Loucy (cell line): Measurements from ENCODE around the gene KLHL6.

Source experiments
- H2AFZ ChIP-seq: fragments of 200-600 bp; sonication (generic); 2 replicates; pipeline ENCODE4 v1.6.0; 2016; ENCODE audit warnings: antibody characterized with exemption, mild to moderate bottlenecking, low read length, moderate library complexity
- H3F3A ChIP-seq: fragments of 200-600 bp; 2 replicates; pipeline ENCODE4 v1.6.0; 2016; ENCODE audit warnings: antibody characterized with exemption, low read depth, mild to moderate bottlenecking
- H3K27me3 ChIP-seq: fragments of 200-600 bp; sonication (generic); 2 replicates; pipeline ENCODE4 v1.6.1; 2014; ENCODE audit warnings: low read length, mild to moderate bottlenecking; ENCODE audit not compliant: insufficient read depth, poor library complexity, severe bottlenecking
- H3K36me3 ChIP-seq: fragments of 200-600 bp; sonication (generic); 2 replicates; pipeline ENCODE4 v1.6.1; 2016; ENCODE audit warnings: low read length; ENCODE audit not compliant: insufficient read depth
- H3K4me1 ChIP-seq: fragments of 200-600 bp; sonication (generic); 2 replicates; pipeline ENCODE4 v1.5.1; 2014; ENCODE audit warnings: low read length, mild to moderate bottlenecking; ENCODE audit not compliant: insufficient read depth, poor library complexity, severe bottlenecking
- H3K4me2 ChIP-seq: fragments of 200-600 bp; sonication (generic); 2 replicates; pipeline ENCODE4 v1.6.0; 2014; ENCODE audit warnings: antibody characterized with exemption, low read length, low read depth, mild to moderate bottlenecking; ENCODE audit not compliant: poor library complexity, severe bottlenecking
- H3K4me3 ChIP-seq: fragments of 200-600 bp; sonication (generic); 2 replicates; pipeline ENCODE4 v1.5.1; 2014; ENCODE audit warnings: low read length, mild to moderate bottlenecking, mixed read lengths; ENCODE audit not compliant: poor library complexity, severe bottlenecking
- H3K79me2 ChIP-seq: fragments of 200-600 bp; sonication (generic); 2 replicates; pipeline ENCODE4 v1.6.1; 2014; ENCODE audit warnings: low read length; ENCODE audit not compliant: insufficient read depth
- H3K9ac ChIP-seq: fragments of 200-600 bp; sonication (generic); 2 replicates; pipeline ENCODE4 v1.6.0; 2014; ENCODE audit warnings: mild to moderate bottlenecking, low read depth, low read length, moderate library complexity; ENCODE audit not compliant: poor library complexity, severe bottlenecking
- H3K9me2 ChIP-seq: fragments of 200-600 bp; sonication (generic); replicated peaks from 2 replicates; pipeline ENCODE4 v1.6.1; 2016; ENCODE audit warnings: low read depth, low read length, mixed read lengths
- H3K9me3 ChIP-seq: fragments of 200-600 bp; sonication (generic); 2 replicates; pipeline ENCODE4 v1.6.1; 2014; ENCODE audit warnings: mild to moderate bottlenecking, antibody characterized with exemption, low read length, low read depth; ENCODE audit not compliant: insufficient read depth
- H4K20me1 ChIP-seq: fragments of 200-600 bp; sonication (generic); 2 replicates; pipeline ENCODE4 v1.6.0; 2014; ENCODE audit warnings: antibody characterized with exemption, low read length, mild to moderate bottlenecking; ENCODE audit not compliant: insufficient read depth, poor library complexity, severe bottlenecking
- EZH2phosphoT487 ChIP-seq: fragments of 200-600 bp; IDR thresholded peaks from 2 replicates; pipeline ENCODE4 v1.6.1; 2018; ENCODE audit warnings: antibody characterized with exemption, mild to moderate bottlenecking, moderate library complexity, borderline replicate concordance
- TF ChIP-seq, protein P1 (sequence below): fragments of 200-600 bp; sonication (generic); conservative IDR thresholded peaks from 2 replicates; pipeline ENCODE4 v1.5.1; 2014; ENCODE audit warnings: mild to moderate bottlenecking, antibody characterized with exemption, low read length

The KLHL6 gene

DNA sequence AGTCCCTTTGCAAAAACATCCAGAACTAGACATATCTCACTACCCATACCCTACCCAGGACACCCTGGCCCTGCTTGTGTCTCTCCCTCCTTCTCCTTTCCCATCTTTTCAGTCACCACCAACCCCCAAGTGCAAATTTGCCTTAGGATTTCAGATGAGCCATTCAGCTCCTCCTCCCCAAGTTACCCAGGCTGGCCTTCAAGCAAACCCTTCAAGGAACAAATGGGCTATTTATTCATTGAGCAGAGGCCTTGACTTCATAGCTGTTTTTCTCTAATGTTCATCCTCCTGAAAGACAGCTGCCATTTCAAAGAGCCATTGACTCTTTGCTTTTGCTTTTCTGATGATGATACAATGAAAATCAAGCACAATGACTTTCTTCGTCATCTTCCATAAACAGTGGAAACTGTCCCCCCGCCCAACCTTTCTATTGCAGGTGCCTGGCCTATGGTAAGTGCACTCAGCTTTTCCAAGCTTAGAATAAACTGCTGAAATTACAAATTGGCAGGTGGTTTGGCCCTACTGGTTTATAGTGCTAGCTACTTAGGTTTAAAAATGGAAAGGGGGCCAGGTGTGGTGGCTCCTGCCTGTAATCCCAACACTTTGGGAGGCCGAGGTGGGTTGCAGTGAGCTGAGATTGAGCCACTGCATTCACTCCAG lies 26.1 kb upstream of the KLHL6 start:
- TF ChIP-seq EZH2phosphoT487, result no peak
- TF ChIP-seq, protein P1, sequence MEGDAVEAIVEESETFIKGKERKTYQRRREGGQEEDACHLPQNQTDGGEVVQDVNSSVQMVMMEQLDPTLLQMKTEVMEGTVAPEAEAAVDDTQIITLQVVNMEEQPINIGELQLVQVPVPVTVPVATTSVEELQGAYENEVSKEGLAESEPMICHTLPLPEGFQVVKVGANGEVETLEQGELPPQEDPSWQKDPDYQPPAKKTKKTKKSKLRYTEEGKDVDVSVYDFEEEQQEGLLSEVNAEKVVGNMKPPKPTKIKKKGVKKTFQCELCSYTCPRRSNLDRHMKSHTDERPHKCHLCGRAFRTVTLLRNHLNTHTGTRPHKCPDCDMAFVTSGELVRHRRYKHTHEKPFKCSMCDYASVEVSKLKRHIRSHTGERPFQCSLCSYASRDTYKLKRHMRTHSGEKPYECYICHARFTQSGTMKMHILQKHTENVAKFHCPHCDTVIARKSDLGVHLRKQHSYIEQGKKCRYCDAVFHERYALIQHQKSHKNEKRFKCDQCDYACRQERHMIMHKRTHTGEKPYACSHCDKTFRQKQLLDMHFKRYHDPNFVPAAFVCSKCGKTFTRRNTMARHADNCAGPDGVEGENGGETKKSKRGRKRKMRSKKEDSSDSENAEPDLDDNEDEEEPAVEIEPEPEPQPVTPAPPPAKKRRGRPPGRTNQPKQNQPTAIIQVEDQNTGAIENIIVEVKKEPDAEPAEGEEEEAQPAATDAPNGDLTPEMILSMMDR, result no peak

DNA sequence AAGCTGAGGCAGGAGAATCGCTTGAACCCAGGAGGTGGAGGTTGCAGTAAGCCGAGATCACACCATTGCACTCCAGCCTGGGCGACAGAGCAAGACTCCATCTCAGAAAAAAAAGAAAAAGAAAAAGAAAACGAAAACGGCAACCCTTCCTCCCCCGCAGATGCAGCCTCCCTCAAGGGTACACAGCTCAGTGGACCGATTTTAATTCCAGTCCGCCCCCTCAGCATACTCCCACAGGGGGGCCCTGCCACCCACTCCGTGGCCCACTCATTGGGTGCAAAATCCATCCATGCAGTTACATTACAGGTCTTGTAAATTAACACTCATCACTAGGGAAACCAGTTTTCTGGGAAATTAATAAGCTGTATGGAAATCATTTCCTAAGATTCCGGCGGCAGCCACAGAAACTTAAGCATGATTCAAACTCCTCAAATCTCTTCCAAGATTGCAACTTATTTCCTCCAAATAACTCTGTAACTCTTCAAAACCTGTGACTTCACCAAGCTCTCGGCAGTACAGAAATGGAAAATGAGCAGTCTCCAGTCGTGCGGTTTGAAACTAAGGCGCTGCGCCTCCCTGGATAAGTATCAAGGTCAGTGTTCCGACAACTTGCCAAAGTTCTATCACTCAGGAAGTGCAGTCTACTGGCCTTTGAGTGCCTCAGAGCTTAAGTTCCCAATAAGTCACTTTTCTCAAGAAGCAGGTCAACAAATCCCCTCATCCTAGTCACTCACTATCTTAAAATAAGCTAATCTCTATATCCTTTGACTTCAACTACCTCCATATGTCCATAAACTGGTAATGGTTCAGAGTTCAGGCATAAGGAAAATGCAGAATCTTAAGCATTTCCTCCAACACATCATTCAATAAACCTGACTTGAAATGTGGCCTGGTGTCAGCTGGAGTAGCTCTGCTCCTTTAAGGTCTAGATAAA lies 24.7 kb upstream of the KLHL6 start:
- Histone ChIP-seq H3K9me2 (no peaks in the 10 kb centered on the region), H4K20me1 (no peaks in the 10 kb centered on the region), H3K79me2 (no peaks in the 10 kb centered on the region), H3K36me3 (no peaks in the 10 kb centered on the region), H2AFZ (no peak overlapping the region), H3F3A (peaks cover 7% of the 10 kb centered on the region; the same call in 1 of the 2 replicates), H3K4me2 (no peak overlapping the region), H3K27me3 (no peaks in the 10 kb centered on the region), H3K4me3 (no peak overlapping the region), H3K9ac (no peak overlapping the region), H3K9me3 (no peaks in the 10 kb centered on the region), H3K4me1 (peaks cover 48% of the 10 kb centered on the region)
- TF ChIP-seq, protein P1, result no peak
- TF ChIP-seq EZH2phosphoT487, result no peak

More for the DNA sequence above, 26.1 kb upstream of the KLHL6 start:
- H3K36me3 ChIP-seq, result no peaks in the 10 kb centered on the region
- H3K79me2 ChIP-seq, result no peaks in the 10 kb centered on the region
- no peak overlapping the region for H3K9ac ChIP-seq
- no peaks in the 10 kb centered on the region for H4K20me1 ChIP-seq
- H3K4me3 ChIP-seq, result no peak overlapping the region
- H3K9me2 ChIP-seq, result no peaks in the 10 kb centered on the region
- 0 out of 2 replicates have a peak, but pooled peaks cover 4% of the 10 kb centered on the region for H3F3A ChIP-seq
- no peaks in the 10 kb centered on the region for H3K9me3 ChIP-seq
- no peak overlapping the region for H3K4me2 ChIP-seq
- H3K4me1 ChIP-seq, result peaks cover 49% of the 10 kb centered on the region
- H3K27me3 ChIP-seq, result no peaks in the 10 kb centered on the region
- no peak overlapping the region for H2AFZ ChIP-seq

- no peak overlapping the region for H3K4me3 ChIP-seq
- H4K20me1 ChIP-seq, result no peaks in the 10 kb centered on the region
- no peaks in the 10 kb centered on the region for H3K27me3 ChIP-seq
- TF ChIP-seq EZH2phosphoT487, result no peak
- TF ChIP-seq, protein P1, result no peak
- peaks cover 30% of the 10 kb centered on the region for H3K4me1 ChIP-seq
- no peaks in the 10 kb centered on the region for H3K9me2 ChIP-seq
- peaks cover 2% of the 10 kb centered on the region; the same call in 1 of the 2 replicates for H3F3A ChIP-seq
- no peak overlapping the region for H2AFZ ChIP-seq
- H3K4me2 ChIP-seq, result no peak overlapping the region
- no peaks in the 10 kb centered on the region for H3K36me3 ChIP-seq
- H3K79me2 ChIP-seq, result no peaks in the 10 kb centered on the region
- H3K9ac ChIP-seq, result no peak overlapping the region
- no peaks in the 10 kb centered on the region for H3K9me3 ChIP-seq
These were observed 22.7 kb upstream of the KLHL6 start for GRCh38 chr3:183578179-183578578.
